Keratinocyte (primary cell): ENCODE results near the gene NEUROD1. TPM values are rescaled to one million over a fixed set of nuclear protein-coding genes. Genes with fewer than 3 reads are reported as not detected.

Experiments
- DNase-seq: peaks from one replicate; pipeline ENCODE4 v3.0.0-alpha.2; 2011; ENCODE audit warnings: low read depth, missing footprints, low spot score
- FAIRE-seq: peaks from 2 replicates; lab custom pipeline; 2011; peaks lifted over from hg19 to GRCh38; lab: Jason Lieb, UNC
- H2AFZ ChIP-seq: 2 replicates; pipeline ENCODE4 v1.6.0; 2012; ENCODE audit warnings: low read length, control low read depth, inconsistent platforms; ENCODE audit not compliant: control insufficient read depth
- H3K27ac ChIP-seq: 2 replicates; pipeline ENCODE4 v1.5.1; 2011; ENCODE audit warnings: low read length; ENCODE audit not compliant: control insufficient read depth, insufficient read depth
- H3K27me3 ChIP-seq: 3 replicates; pipeline ENCODE4 v1.6.0; 2011; ENCODE audit warnings: low read length; ENCODE audit not compliant: control insufficient read depth, insufficient read depth; ENCODE audit errors: extremely low read depth
- H3K36me3 ChIP-seq, 2 experiments: 2 replicates in 1 of 2; 3 replicates in 1 of 2; pipeline ENCODE4 v1.5.1; 2011; ENCODE audit warnings: low read length in 2 of 2, mild to moderate bottlenecking in 1 of 2; ENCODE audit not compliant: control insufficient read depth in 2 of 2, insufficient read depth in 2 of 2; ENCODE audit errors: extremely low read depth in 1 of 2
- H3K4me1 ChIP-seq: 3 replicates; pipeline ENCODE4 v1.5.1; 2011; ENCODE audit warnings: low read length; ENCODE audit not compliant: control insufficient read depth, insufficient read depth; ENCODE audit errors: extremely low read depth
- H3K4me2 ChIP-seq: 3 replicates; pipeline ENCODE4 v1.6.0; 2011; ENCODE audit warnings: low read depth, low read length; ENCODE audit not compliant: control insufficient read depth, insufficient read depth; ENCODE audit errors: extremely low read depth
- H3K4me3 ChIP-seq, 3 experiments: fragments of 200-600 bp in 1 of 3; sonication (generic) in 1 of 3; 2 replicates in 2 of 3; 3 replicates in 1 of 3; pipeline ENCODE4 v1.5.1; 2011 to 2016; ENCODE audit warnings: low read length in 3 of 3, mild to moderate bottlenecking in 3 of 3, control low read depth in 2 of 3, inconsistent platforms in 1 of 3, low read depth in 1 of 3, mixed read lengths in 1 of 3, mixed run types in 1 of 3, moderate library complexity in 1 of 3; ENCODE audit not compliant: control insufficient read depth in 2 of 3, insufficient read depth in 2 of 3; ENCODE audit errors: extremely low read depth in 1 of 3
- H3K79me2 ChIP-seq: 2 replicates; pipeline ENCODE4 v1.6.0; 2012; ENCODE audit warnings: low read length; ENCODE audit not compliant: control insufficient read depth, insufficient read depth
- H3K9ac ChIP-seq: 3 replicates; pipeline ENCODE4 v1.6.0; 2011; ENCODE audit warnings: low read length; ENCODE audit not compliant: control insufficient read depth, insufficient read depth; ENCODE audit errors: extremely low read depth
- H3K9me1 ChIP-seq: 3 replicates; pipeline ENCODE4 v1.6.0; 2011; ENCODE audit warnings: low read length; ENCODE audit not compliant: control insufficient read depth, insufficient read depth; ENCODE audit errors: extremely low read depth
- H3K9me3 ChIP-seq: 2 replicates; pipeline ENCODE4 v1.5.1; 2012; ENCODE audit warnings: low read depth, low read length; ENCODE audit not compliant: control insufficient read depth
- H4K20me1 ChIP-seq: 3 replicates; pipeline ENCODE4 v1.6.0; 2011; ENCODE audit warnings: low read length; ENCODE audit not compliant: control insufficient read depth, insufficient read depth; ENCODE audit errors: extremely low read depth
- CTCF ChIP-seq, 3 experiments: IDR thresholded peaks in 1 of 3; conservative IDR thresholded peaks in 1 of 3; optimal IDR thresholded peaks in 1 of 3; 2 replicates in 2 of 3; 3 replicates in 1 of 3; pipeline versions ENCODE3 to v1.5.1; 2011; ENCODE audit warnings: low read length in 3 of 3, mild to moderate bottlenecking in 3 of 3, moderate library complexity in 2 of 3, control low read depth in 1 of 3, inconsistent platforms in 1 of 3; ENCODE audit not compliant: insufficient read depth in 2 of 3; ENCODE audit errors: extremely low read depth in 1 of 3
- EZH2 ChIP-seq: IDR thresholded peaks from one replicate; pipeline ENCODE4 v1.6.1; 2012; ENCODE audit warnings: inconsistent platforms, mild to moderate bottlenecking, low read length, moderate library complexity
- dilution Hi-C: fragments of 300-500 bp; cut with MboI; formaldehyde crosslinking; loops from one replicate; pipeline ENCODE4 v1.7.0; 2020; ENCODE audit warnings: low sequenced_read_pairs; ENCODE audit not compliant: extremely low pct_ligation_motif_present
- polyA plus RNA-seq, 5 experiments: library from polyadenylated mRNA; depleted of rRNA in 3 of 5; stranded (reverse) in 3 of 5; stranded (forward) in 1 of 5; unstranded in 1 of 5; fragments of >200 nt; gene quantifications; 1 replicate in 1 of 5; 2 replicates in 3 of 5; 3 replicates in 1 of 5; pipeline versions ENCODE4 v1.2.1 to v1.2.3, GENCODE V29; 2011 to 2012; ENCODE audit warnings: missing spikeins in 2 of 5, low read depth in 1 of 5, low replicate concordance in 1 of 5

The NEUROD1 gene
- polyA plus RNA-seq, 1 donor (not counting 4 experiments of a cell fraction or from before 2014, with no cell fraction given), result not detected

DNA sequence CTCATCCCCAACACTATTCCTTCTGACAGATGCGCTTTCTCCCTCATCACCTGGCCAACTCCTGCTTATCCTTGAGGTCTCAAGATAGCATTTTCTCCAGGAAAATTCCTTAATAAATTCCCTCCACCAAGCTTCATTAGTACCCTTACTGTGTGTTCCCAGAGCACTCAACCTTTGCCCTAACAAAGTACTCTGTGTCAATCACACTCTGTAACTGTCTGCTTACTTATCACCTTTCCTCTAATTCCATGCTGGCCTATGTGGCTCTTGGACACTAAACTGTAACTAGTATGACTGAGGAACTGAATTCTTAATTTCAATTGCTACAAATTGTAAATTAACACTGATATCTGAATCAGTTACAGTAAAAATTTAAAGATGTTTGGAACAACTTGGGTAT is 17.9 kb upstream of the NEUROD1 start:
- no peaks in the 10 kb centered on the region for H4K20me1 ChIP-seq
- H3K4me3 ChIP-seq, result no peak overlapping the region
- TF ChIP-seq CTCF (optimal IDR thresholded peaks at IDR 0.05 in 1 of 3, IDR thresholded peaks at IDR 0.05 in 1 of 3, conservative IDR thresholded peaks at IDR 0.05 in 1 of 3; ENCODE audit: extremely low read depth in 1 of 3, insufficient read depth in 2 of 3, low read length in 3 of 3) (no peak), EZH2 (no peak)
- no peaks in the 10 kb centered on the region for H3K36me3 ChIP-seq
- no peaks in the 10 kb centered on the region for H3K4me1 ChIP-seq
- H3K79me2 ChIP-seq, result no peaks in the 10 kb centered on the region
- FAIRE-seq (no peak), DNase-seq (no peak)
- no peaks in the 10 kb centered on the region for H3K9me3 ChIP-seq
- H3K9ac ChIP-seq, result no peak overlapping the region
- H3K9me1 ChIP-seq, result no peaks in the 10 kb centered on the region
- H3K4me2 ChIP-seq, result no peak overlapping the region
- dilution Hi-C loops, result no loop called here
- peaks cover 5% of the 10 kb centered on the region for H3K27me3 ChIP-seq
- H2AFZ ChIP-seq, result no peak overlapping the region
- no peak overlapping the region for H3K27ac ChIP-seq

DNA sequence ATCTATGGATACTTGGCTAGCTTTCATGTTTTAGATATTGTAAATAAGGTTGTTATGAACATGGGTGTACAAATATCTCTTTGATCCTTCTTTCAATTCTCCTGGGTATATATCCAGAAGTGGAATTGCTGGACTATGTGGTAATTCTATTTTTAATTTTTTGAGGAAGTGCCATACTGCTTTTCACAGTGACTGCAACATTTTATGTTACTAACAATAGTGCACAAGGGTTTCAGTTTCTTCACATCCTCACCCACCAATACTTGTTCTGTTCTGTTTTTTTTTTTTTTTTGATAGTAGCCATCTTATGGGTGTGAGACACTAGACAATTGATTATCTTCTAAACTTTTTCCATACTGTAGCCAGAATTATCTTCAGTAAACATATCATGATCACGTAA is 17.3 kb upstream of the NEUROD1 start:
- H3K27ac ChIP-seq, result no peak overlapping the region
- H3K27me3 ChIP-seq, result peaks cover 5% of the 10 kb centered on the region
- H3K9me1 ChIP-seq, result no peaks in the 10 kb centered on the region
- no peak overlapping the region for H3K4me3 ChIP-seq
- H3K9ac ChIP-seq, result no peak overlapping the region
- no peaks in the 10 kb centered on the region for H3K36me3 ChIP-seq
- no peak overlapping the region for H3K4me2 ChIP-seq
- no peaks in the 10 kb centered on the region for H3K4me1 ChIP-seq
- no peak overlapping the region for H2AFZ ChIP-seq
- TF ChIP-seq EZH2 (no peak), CTCF (optimal IDR thresholded peaks at IDR 0.05 in 1 of 3, IDR thresholded peaks at IDR 0.05 in 1 of 3, conservative IDR thresholded peaks at IDR 0.05 in 1 of 3; ENCODE audit: extremely low read depth in 1 of 3, insufficient read depth in 2 of 3, low read length in 3 of 3) (no peak)
- no peaks in the 10 kb centered on the region for H4K20me1 ChIP-seq
- H3K9me3 ChIP-seq, result no peaks in the 10 kb centered on the region
- DNase-seq (no peak), FAIRE-seq (no peak)
- dilution Hi-C loops, result no loop called here
- no peaks in the 10 kb centered on the region for H3K79me2 ChIP-seq
